GM21381 (cell line): Measurements from ENCODE around the gene PLEKHG7.
A peak's percentile ranks its signal among the peaks of the same experiment; 100 is the strongest.
"Not testable (repeated sequence)": the region's sequence is repeated elsewhere in the genome, so short reads cannot be mapped to it uniquely, and the experiment has no call there.

ENCODE experiments used
- ATAC-seq: cut with Tn5 transposase; IDR thresholded peaks from one replicate; pipeline ENCODE4 v1.9.1; 2021; ENCODE audit warnings: mild to moderate bottlenecking, moderate library complexity; ENCODE audit not compliant: unreplicated experiment

The PLEKHG7 gene

GRCh38 chr12:92702754-92703679 lies at the start of gene PLEKHG7:
Gene PLEKHG7 (plus strand): TSS chr12:92702989. CDS start chr12:92706632, 3,643 bp downstream.
- peak; percentile 89 for ATAC-seq

- ATAC-seq = not testable (repeated sequence)
Observed at GRCh38 chr12:92654256-92654655, 48.5 kb upstream of the PLEKHG7 start.

- ATAC-seq = no peak
Observed at GRCh38 chr12:92654929-92655328, 47.9 kb upstream of the PLEKHG7 start.

- no peak for ATAC-seq
Observed at GRCh38 chr12:92656911-92657310, 45.9 kb upstream of the PLEKHG7 start.

GRCh38 chr12:92657770-92658169 lies 45.0 kb upstream of the PLEKHG7 start:
- no peak for ATAC-seq

GRCh38 chr12:92658611-92659010 lies 44.2 kb upstream of the PLEKHG7 start:
- ATAC-seq = no peak

GRCh38 chr12:92661269-92661668 lies 41.5 kb upstream of the PLEKHG7 start:
- no peak for ATAC-seq

- ATAC-seq = no peak
Observed at GRCh38 chr12:92665496-92665895, 37.3 kb upstream of the PLEKHG7 start.

GRCh38 chr12:92668739-92669138 lies 34.0 kb upstream of the PLEKHG7 start:
- ATAC-seq = no peak

- ATAC-seq = not testable (repeated sequence)
Observed at GRCh38 chr12:92671524-92671923, 31.3 kb upstream of the PLEKHG7 start.

GRCh38 chr12:92673756-92674155 lies 29.0 kb upstream of the PLEKHG7 start:
- peak; percentile 81 for ATAC-seq

GRCh38 chr12:92674500-92674899 lies 28.3 kb upstream of the PLEKHG7 start:
- ATAC-seq = no peak

- ATAC-seq = no peak
Observed at GRCh38 chr12:92675092-92675865, 27.5 kb upstream of the PLEKHG7 start.

GRCh38 chr12:92676710-92677109 lies 26.1 kb upstream of the PLEKHG7 start:
- ATAC-seq = no peak

GRCh38 chr12:92690601-92691000 lies 12.2 kb upstream of the PLEKHG7 start:
- ATAC-seq = no peak

GRCh38 chr12:92695056-92695455 lies 7.7 kb upstream of the PLEKHG7 start:
- no peak for ATAC-seq

GRCh38 chr12:92695577-92695976 lies 7.2 kb upstream of the PLEKHG7 start:
- no peak for ATAC-seq

- no peak for ATAC-seq
Observed at GRCh38 chr12:92696216-92696615, 6.6 kb upstream of the PLEKHG7 start.

- ATAC-seq = no peak
Observed at GRCh38 chr12:92698474-92698873, 4.3 kb upstream of the PLEKHG7 start.

GRCh38 chr12:92701441-92701840 lies 1.3 kb upstream of the PLEKHG7 start:
- ATAC-seq = no peak

- no peak for ATAC-seq
Observed at GRCh38 chr12:92703786-92704185, 997 bp downstream of the PLEKHG7 start.

GRCh38 chr12:92706594-92706993 lies 3.8 kb downstream of the PLEKHG7 start:
- no peak for ATAC-seq
